ENCODE data around the gene RPTOR.

GRCh38 chr17:80956321-80957190 lies 411.9 kb downstream of the RPTOR start:
- no peak for TF ChIP-seq CTCF (optimal IDR thresholded peaks at IDR 0.05 in 1 of 3, IDR thresholded peaks at IDR 0.05 in 1 of 3, conservative IDR thresholded peaks at IDR 0.05 in 1 of 3; ENCODE audit: extremely low read depth in 1 of 3, insufficient read depth in 2 of 3, low read length in 3 of 3)
- TF ChIP-seq EZH2 (IDR thresholded peaks at IDR 0.05; ENCODE audit: low read length): no peak

All from keratinocyte (primary cell).